ENCODE results near the gene CBARP.

The CBARP gene, protein sequence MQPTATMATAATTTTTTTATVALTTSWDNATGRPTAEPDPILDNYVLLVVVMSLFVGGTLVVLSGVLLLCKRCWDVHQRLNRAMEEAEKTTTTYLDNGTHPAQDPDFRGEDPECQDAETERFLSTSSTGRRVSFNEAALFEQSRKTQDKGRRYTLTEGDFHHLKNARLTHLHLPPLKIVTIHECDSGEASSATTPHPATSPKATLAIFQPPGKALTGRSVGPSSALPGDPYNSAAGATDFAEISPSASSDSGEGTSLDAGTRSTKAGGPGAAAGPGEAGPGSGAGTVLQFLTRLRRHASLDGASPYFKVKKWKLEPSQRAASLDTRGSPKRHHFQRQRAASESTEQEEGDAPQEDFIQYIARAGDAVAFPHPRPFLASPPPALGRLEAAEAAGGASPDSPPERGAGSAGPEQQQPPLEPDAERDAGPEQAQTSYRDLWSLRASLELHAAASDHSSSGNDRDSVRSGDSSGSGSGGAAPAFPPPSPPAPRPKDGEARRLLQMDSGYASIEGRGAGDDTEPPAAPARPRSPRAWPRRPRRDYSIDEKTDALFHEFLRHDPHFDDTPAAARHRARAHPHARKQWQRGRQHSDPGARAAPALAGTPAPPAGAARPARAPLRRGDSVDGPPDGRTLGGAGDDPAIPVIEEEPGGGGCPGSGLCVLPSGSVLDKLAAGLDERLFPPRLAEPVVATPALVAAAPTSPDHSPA

GRCh38 chr19:1237754-1238368 lies at the start of gene CBARP:
CBARP (minus strand) TSS chr19:1238005; CDS start chr19:1236100, 1,905 bp downstream.
- peak; percentile 53 for DNase-seq

DNA sequence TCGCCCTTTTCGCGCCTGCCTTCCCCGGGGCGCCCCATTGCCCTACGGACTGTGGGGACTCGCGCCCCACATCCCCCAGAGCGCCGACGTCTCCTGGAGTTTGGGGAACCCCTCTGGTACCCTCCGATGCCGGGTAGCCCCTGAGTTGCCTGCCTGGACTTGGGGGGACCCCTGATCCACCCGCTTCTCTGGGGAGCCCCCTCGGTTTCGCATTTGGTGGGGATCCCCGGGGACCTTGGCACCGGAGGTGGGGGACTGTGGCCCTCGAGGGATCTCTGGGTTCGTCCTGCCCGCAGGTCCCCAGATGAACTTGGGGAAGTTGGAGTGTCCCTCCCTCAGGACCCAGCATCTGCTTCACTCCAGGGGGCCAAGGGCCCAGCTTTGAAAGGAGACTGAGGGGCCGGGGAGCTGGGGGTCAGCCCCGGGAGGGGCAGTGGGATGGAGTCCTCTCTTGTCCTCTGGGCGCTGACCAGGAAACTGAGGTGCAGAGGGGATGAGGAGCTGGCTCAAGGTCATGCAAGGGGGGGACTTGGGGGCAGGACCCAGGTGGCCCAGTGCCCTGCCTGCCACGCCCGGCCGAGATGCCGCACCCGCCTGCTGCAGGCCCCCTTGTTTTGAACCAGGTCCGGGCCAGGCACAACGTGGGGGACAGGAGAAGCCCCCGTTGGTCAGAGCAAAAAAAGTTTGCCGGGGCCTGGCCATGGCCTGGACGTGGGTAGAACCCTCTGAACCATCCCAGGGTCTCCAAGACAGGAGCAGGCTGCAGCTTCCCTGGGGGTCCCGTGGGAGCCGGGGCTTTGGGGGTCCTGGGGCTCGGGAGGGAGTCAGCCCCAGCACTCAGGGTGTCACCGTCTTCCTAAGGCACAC lies 48.9 kb upstream of the CBARP start:
- no peak for DNase-seq

DNA sequence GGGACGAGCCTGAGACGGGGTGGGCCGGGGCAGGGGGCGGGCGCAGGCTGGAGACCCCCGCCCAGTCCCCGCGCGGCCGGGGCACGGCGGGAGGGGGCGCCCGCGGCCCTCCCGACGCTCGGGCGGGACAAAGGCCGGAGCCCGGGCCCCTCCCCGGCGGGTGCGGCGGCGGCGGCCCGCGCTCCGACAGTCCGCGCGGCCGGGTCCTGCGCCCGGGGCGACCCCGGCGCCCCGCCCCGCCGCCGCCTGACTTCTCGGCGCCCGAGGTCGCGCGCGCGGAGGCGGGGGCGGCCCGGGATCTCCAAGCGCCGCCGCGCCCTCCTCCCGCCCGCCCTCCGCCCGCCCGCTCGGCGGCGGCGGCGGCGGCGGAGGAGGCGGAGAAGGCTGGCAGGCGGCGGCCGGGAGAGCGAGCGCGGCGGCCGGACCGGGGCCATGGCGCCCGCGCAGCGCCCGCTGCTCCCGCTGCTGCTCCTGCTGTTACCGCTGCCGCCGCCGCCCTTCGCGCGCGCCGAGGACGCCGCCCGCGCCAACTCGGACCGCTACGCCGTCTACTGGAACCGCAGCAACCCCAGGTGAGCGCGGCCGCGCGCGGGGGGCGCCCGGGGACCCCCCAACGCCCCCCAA lies 48.0 kb upstream of the CBARP start, which contains the start of gene EFNA2:
TSS of gene EFNA2 (plus strand) at position 137 of the 624 bp plus-strand sequence. CDS start at position 433, 296 bp downstream.
- DNase-seq: no peak

- no peak for DNase-seq
These were observed 47.4 kb upstream of the CBARP start for GRCh38 chr19:1284979-1285736.

- no peak for DNase-seq
These were observed 46.6 kb upstream of the CBARP start for GRCh38 chr19:1284293-1284978.

- no peak for DNase-seq
These were observed 46.1 kb upstream of the CBARP start for GRCh38 chr19:1283917-1284292.

GRCh38 chr19:1283207-1283916 lies 45.6 kb upstream of the CBARP start:
- DNase-seq: no peak

GRCh38 chr19:1282588-1283206 lies 44.9 kb upstream of the CBARP start:
- DNase-seq: no peak

DNA sequence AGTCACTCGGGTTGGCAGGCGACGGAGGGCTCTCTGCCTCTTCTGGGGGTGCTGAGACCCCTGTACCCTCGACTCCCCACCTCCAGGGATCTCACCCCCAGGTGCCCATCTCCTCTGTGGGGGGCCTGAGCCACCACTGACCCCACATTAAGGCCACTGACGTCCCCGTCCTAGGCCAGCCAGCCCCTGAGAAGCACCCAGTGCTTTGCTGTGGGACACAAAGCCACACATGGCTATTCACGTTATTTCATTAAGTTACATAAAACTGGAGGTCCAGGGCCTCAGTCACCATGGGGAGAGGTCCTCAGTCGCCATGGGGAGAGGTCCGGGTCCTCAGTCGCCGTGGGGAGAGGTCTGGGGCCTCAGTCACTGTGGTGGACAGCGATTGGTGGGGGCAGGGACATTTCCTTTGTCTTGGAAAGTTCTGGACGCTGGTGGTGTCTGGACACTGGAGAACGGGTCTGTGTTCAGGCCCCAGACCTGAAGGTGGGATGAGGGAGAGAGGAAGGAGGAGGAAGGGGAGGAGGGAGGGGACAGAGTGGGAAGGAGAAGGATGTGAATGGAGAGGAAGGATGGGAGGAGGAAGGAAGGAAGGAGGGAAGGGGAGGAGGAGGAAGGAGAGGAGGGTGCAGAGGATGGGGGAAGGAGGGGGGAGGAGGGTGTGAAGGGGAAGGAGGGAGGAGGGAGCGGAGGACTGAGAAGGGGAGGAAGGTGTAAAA lies 43.9 kb upstream of the CBARP start:
- DNase-seq: no peak

DNA sequence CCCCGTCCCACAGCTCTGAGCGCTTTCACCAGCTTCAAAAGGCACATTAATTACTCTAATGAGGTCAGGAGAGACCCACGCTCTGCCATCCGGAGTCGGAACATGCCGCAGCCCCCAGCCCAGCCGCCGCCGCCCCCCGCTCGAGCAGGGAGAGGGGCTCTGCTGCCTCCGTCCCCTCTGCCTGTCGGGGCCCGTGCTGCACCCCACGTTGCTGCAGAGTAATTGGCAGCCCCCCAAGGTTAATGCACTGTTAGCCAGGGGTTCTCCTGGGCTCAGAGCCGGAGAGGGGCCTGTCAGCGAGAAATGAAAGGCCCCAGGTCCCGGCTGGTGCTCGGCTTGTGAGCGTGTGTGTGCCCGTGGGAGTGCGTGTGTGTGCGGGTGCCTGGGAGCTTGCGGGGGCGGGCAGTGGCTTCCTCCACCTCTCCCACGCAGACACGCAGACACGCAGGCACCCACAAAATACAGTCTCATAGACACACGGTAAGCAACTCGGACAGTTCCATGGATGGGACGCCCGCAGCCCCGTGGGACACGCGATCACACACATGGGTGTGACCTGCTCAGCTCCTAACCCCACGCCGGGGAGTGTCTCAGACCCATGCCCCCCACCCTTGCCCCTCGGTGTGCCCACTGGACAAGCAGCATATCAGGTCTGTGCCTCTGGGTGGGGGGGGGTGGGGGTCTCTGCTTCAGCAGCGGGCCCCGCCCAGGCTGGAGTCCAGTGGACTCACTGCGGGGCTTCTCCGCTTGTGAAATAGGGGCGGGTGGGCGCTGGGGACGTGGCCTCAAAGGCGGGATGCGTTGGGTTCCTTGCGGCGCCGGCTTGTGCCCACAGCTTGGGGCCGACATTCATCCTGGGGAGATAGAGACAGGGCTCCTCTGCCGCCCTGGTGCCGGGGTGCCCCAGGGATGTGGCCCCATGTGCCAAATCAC lies 43.1 kb upstream of the CBARP start:
- no peak for DNase-seq

- DNase-seq: peak; percentile 80
These were observed 42.1 kb upstream of the CBARP start for GRCh38 chr19:1279782-1280341.

GRCh38 chr19:1278713-1279660 lies 41.2 kb upstream of the CBARP start:
- no peak for DNase-seq

DNA sequence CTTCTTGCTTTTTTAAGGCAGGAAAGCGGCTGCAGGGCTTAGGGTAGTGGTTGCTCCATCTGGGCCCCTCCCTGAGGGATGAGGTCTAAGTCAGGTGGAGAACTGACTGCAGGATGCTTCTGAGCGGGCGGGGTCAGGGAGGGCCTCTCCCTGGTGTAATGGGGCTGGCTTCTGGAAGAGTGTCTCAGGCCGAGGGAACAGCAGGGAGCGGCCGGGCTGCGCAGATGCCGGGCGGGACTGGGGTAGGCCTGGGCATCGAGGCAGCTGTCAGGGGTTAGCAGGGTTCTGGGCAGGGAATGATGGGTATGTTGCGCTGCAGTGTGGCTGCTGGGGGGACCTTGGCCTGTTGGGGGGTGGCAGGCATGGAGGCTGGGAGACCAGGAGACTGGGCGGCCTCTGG lies 40.3 kb upstream of the CBARP start:
- no peak for DNase-seq

DNA sequence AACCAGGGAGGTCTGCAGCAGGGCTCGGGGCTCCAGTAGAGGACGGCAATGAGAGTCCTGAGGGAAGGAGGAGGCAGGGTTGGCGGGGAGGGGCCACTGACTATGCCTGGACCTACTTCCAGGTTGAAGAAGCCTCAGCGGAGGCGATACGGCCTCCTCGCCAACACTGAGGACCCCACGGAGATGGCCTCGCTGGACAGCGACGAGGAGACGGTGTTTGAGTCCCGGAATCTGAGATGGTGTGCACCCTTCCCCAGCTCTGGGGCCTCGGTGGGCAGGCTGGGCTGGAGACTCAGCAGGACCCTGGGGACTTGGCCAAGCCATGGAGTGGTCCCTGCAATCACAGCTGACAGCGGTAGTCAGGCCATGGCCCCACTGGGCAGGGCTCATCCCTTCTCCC lies 39.3 kb upstream of the CBARP start:
- no peak for DNase-seq

DNA sequence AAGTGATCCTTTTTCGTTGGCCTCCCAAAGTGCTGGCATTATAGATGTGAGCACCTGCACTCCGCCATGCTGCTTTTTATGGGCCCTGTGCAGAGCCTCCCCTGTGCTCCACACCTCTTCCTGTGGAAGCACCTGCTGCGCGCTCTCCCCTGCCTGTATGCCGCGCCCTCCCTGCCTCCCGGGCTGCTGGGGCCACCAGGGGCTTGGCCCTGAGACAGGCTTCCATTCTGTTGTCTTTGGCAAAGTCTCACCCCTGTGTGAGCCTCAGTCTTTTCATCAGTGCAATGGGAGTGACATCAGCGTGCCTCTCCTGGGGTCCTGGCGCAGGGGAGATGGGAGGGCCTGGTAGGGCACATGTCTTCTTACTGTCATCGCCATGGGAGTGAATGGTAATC lies 38.8 kb upstream of the CBARP start:
- DNase-seq: no peak

DNA sequence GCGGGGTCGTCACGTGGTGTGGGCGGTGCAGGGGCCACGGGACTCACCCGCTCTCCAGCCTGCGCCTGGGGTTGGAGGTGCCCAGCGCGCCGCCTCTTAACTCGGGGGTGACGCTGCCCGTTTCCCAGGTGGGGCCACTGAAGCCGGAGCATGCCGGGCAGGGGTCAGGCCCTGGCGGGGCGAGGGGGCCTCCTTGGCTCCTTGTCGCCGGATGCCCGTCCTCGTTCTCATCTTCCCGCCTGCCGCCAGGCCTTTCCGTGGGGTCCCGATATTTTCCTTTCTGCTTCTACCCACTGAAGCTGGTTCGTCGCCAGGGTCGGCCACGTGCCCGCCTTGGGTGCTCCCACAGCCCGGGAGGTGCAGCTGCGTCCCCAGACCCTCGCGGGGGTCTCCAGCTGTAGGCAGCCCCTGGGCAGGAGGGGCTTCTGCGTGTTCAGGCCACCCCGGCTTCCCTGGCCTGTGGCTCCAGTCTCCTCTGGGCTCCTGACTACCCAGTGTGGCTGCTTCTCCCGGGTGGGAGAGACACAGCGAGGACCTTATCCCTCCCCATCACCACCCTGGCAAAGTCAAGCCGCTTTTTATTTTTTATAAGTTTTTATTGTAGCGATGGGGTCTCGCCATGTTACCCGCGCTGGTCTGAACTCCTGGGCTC lies 38.3 kb upstream of the CBARP start:
- DNase-seq: no peak
